GM12892 (cell line): ENCODE data around the gene ACTR8.

Experiments used
- DNase-seq: peaks from one replicate; pipeline ENCODE4 v3.0.0; 2011; ENCODE audit not compliant: insufficient read length
- FAIRE-seq: peaks from 2 replicates; lab custom pipeline; 2011; peaks lifted over from hg19 to GRCh38; lab: Jason Lieb, UNC
- POLR2A ChIP-seq: IDR thresholded peaks from 2 replicates; pipeline ENCODE4 v1.6.1; 2011; ENCODE audit warnings: low read depth, low read length, control low read depth
- POLR2AphosphoS5 ChIP-seq: IDR thresholded peaks from 2 replicates; pipeline ENCODE4 v1.6.1; 2011; ENCODE audit warnings: low read depth, low read length, control low read depth
- TAF1 ChIP-seq: IDR thresholded peaks from 2 replicates; pipeline ENCODE4 v1.6.1; 2011; ENCODE audit warnings: low read depth, mild to moderate bottlenecking, control low read depth, low read length, borderline replicate concordance

Gene ACTR8

DNA sequence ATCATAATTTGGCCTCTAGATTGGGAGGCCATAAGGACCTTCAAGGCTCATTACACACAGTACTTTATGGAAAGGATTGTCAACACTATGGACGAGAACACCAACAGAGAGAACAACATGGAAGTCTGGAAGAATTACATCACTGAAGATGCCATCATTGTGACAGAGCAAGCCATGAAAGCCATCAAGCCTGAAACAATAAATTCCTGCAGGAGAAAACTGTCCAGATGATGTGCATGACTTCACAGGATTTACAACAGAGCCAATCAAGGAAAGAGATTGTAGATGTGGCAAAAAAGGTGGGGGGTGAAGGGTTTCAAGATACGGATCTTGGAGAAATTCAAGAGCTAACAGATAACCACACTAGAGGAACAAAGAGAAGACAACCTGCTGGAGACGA lies 19.7 kb downstream of the ACTR8 start:
- DNase-seq (no peak), FAIRE-seq (no peak)
- no peak for TF ChIP-seq POLR2AphosphoS5
- TF ChIP-seq POLR2A = no peak
- TF ChIP-seq TAF1 = no peak

DNA sequence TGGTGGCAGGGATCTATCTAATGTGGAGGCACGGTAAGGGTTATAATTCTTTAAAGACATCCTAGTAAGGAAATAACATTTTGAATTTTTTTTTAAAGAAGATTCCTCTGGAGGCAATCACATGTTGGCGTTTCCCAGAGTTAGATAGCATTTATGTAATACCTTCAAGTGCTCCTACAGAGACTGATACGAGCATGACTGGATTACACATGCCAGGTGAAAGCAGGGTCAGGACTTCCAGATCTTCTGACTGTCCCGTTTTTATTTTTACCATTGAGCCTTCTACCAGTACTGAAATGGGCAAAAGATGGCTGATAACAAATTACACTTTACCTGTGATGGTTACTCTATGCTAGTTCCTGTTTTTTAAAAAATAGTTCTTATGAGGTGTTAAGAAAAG lies 21.8 kb downstream of the ACTR8 start:
- DNase-seq (no peak), FAIRE-seq (no peak)
- TF ChIP-seq POLR2A = no peak
- TF ChIP-seq TAF1 = no peak
- no peak for TF ChIP-seq POLR2AphosphoS5

DNA sequence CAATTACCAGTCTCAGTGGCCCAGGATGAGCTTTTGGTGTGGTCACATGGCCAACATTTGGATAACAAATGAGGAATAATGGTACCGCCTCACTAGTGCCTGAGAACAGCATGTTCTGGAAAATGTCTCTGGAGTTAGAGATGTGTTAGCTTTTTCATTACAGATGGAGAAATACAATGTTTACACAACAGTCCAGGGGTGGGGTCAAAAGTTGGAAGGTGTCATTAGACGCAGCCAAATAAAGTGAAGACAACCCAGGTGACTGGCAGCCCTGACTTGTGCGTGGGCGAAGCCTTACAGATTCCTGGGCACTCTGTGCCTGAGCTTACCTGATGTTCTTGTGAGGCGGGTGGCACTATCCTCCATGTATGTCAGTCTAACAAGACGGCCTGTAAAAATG lies 22.8 kb downstream of the ACTR8 start:
- FAIRE-seq = no peak
- TF ChIP-seq POLR2A (no peak), TAF1 (no peak), POLR2AphosphoS5 (no peak)
- DNase-seq = no peak

DNA sequence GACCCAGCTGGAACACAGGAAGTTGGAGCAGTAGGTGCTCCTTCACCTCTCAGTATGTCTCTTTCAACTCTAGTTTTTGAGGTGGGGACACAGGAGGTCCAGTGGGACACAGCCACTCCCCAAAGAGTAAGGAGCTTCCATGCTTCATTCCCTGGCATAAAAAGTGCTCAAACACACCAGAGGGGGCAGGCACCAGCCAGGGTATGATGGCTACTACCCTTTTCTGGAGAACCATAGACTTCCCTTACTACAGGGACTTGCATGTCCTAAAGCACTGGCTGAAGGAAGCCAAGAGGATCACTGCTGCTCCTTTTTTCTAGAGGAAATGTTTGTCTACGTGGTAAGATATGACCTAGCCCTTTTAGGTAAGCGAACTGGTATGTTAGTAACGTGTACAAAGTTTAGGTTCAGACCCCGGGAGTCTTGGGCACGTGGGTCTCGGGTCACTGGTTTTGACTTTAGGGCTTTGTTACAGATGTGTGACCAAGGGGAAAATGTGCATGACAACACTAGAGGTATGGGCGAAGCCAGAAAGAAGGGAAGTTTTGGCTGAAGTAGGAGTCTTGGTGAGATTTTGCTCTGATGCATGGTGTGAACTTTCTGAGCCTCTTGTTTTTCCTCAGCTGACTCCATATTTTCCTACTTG lies 23.7 kb downstream of the ACTR8 start:
- no peak for DNase-seq
- TF ChIP-seq POLR2AphosphoS5 = no peak
- TF ChIP-seq TAF1 = no peak
- no peak for TF ChIP-seq POLR2A
- no peak for FAIRE-seq

DNA sequence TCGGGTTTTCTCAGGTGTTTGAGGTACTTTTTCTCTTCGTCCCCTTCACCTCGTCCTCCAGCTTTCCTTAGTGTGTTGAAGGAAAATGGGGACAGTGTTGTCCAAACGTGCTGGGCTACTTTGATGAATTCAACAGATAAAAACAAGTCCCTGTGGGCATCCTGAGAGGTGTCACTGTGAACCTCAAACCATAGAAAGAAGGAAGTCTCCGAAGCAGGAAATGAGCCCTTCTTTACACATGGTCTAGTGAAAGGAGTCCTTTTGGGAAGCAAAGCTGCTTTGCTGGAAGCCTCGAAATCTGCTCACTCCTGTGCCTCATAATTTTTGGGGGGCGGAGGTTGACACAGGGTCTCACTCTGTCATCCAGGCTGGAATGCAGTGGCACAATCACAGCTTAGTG lies 25.0 kb downstream of the ACTR8 start:
- TF ChIP-seq TAF1 (no peak), POLR2A (no peak), POLR2AphosphoS5 (no peak)
- FAIRE-seq (no peak), DNase-seq (no peak)

DNA sequence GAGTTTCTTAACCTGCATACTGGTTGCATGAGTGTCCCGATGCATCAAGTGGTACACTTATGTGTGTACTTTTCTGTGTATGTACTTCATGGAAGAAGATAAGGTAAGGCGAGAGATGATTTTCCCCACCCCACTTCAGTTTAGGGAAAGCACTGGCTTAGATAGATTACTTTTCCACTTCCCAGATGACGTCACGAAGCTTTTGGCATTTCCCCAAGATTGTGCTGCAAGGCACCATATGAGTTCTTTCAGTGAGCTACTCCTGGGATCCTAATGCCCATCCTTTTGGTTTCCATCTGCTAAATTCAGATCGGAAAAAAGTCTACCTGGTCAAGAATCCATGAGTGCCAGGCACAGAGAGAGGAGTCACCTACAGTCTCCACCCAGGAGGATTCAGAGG lies 31.1 kb downstream of the ACTR8 start:
- FAIRE-seq = no peak
- DNase-seq = no peak
- no peak for TF ChIP-seq POLR2A
- no peak for TF ChIP-seq TAF1

DNA sequence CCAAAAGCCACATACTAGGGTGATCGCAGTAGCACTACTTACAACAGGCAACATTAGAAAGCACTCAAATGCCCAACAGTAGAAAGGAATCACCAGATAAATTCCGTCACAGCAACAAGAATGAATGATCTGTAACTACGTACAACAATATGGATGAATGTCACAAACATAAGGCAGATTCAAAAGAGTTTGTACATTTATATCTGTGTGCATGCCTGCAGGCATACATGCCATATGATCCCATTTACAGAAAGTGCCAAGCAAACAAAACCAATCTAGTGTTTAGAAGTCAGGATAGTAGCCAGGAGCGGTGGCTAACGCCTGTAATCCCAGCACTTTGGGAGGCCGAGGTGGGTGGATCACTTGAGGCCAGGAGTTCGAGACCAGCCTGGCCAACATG lies 32.0 kb downstream of the ACTR8 start:
- DNase-seq (no peak), FAIRE-seq (no peak)
- TF ChIP-seq POLR2A = no peak
- TF ChIP-seq TAF1 = no peak
- no peak for TF ChIP-seq POLR2AphosphoS5

DNA sequence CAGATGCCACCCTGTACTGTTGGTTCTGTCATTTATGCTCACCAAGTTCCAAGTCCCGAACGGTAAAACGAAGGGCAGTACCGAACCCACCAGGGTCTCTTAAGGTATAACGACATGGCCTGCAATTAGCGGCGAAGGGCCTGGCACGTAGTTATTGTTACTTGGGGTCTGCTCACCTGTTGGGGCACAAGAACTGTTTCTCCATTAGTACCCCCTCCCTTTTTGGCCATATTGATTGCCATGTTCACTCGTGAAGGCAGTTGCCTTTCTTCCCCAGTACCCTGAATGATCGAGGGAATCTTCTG lies 35.1 kb downstream of the ACTR8 start:
- DNase-seq (no peak), FAIRE-seq (no peak)
- TF ChIP-seq POLR2A (no peak), TAF1 (no peak), POLR2AphosphoS5 (no peak)

DNA sequence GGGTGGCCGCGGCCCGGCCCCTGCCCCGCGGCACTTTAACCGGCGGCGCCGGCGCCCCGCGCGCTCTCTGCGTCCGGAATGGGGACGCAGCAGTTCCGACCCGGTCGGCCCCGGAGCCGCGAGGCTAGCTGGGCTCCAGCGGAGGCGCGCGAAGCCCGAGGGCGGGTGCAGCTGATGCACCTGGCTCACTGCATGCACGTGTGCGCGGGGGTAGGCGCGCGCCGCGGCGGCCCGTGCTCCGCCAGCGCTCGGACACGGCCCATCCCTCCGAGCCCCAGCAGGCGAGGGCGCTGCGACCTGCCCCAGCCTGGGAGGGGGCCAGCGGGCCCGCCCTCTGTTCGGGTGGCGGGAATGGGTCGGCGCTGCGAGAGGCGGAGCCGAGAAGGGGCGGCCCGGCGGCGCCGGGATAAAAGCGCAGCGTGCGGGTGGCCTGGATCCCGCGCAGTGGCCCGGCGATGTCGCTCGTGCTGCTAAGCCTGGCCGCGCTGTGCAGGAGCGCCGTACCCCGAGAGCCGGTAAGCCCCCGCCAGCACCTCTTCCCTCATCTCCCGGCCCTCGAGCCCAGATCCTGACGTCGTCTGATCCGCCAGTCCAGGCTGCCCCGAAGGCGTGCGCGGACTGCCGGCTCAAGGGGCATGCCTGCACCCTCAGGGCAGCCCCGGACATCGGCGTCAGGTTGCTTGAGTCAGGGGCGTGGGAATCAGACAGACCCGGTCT lies 35.7 kb downstream of the ACTR8 start, which contains the start of the genes CHDH and IL17RB:
Gene CHDH, minus strand, starts transcription at position 286 of the 717 bp plus-strand sequence. CDS start 22,411 bp downstream, outside the sequence.
Gene IL17RB, plus strand, starts transcription at position 435 of the 717 bp plus-strand sequence. Its CDS starts 21 bp downstream, at position 456.
- no peak for TF ChIP-seq TAF1
- no peak for TF ChIP-seq POLR2AphosphoS5
- TF ChIP-seq POLR2A = no peak
- peak; percentile 24 for FAIRE-seq
- peak; percentile 46 for DNase-seq

DNA sequence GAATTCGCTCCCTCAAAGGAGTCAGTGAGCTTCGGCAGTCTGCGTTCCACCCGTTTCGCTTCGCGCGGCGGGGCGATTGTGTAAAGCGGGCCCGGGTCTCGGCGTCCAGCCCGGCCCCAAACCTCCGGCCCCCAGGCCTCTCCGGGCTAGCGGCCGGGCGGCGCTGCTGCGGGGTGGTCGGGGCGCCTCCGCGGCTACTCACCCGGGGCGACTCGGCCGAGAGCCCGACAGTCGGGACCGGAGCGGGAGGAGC lies 36.1 kb downstream of the ACTR8 start:
- DNase-seq (no peak), FAIRE-seq (peak; percentile 14)
- no peak for TF ChIP-seq POLR2AphosphoS5
- no peak for TF ChIP-seq TAF1
- no peak for TF ChIP-seq POLR2A

DNA sequence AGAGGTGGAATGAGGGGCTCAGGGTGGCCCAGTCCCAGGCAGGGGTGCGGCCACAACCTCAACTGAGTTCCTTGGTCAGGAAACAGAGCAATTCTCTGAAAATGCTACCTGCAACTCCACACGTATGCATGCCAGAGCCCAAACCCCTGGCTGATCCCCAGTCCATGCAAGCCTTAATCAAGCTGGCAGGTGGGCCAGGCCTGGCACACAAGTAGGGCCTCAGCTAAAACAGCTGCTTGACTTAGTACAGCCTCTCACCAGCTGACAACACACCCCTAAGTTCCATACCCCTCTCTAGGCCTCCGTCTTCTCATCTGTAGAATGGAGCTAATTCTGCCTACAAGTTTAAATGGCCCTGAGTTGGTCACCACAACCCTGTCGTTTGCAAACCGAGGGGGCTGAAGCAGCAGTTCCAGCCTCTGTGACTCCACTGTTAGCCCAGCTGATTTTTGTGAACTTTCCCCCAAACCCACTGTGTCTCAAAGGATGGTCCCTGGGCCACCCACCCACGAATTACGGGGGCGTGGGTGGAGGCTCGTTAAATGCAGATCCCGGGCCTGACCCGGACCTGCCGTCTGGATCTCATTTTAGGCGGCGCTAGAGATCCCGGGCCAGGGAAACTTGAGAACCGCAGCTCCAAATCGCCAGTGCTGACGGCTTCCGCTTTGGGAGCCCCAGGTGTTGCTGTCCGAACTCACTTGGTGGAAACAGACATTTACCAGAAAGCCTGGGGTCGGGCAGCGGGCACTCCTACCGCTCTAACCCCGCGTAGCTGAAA lies 36.7 kb downstream of the ACTR8 start:
- TF ChIP-seq TAF1 (no peak), POLR2AphosphoS5 (no peak), POLR2A (no peak)
- DNase-seq (no peak), FAIRE-seq (peak; percentile 61)
